Head of caudate nucleus (tissue), 42 donors: ENCODE data around the gene CCDC195.
"Not testable (repeated sequence)": the region's sequence is repeated elsewhere in the genome, so short reads cannot be mapped to it uniquely, and the experiment has no call there.

Experiments used
- DNase-seq, 42 donors: peaks; one replicate each; pipeline versions ENCODE4 v3.0.0 to v3.0.0-alpha.2; 2020 to 2021; ENCODE audit warnings: mixed read lengths in 7 of 42
- intact Hi-C: fragments of 100-400 bp; cut with DNase I; formaldehyde crosslinking; loops from one replicate; pipeline ENCODE4 v1.15.0; 2022

Gene CCDC195

GRCh38 chr2:224709301-224709700 lies 6.9 kb downstream of the CCDC195 start:
- intact Hi-C loops: no loop called here
- no peak for DNase-seq

DNA sequence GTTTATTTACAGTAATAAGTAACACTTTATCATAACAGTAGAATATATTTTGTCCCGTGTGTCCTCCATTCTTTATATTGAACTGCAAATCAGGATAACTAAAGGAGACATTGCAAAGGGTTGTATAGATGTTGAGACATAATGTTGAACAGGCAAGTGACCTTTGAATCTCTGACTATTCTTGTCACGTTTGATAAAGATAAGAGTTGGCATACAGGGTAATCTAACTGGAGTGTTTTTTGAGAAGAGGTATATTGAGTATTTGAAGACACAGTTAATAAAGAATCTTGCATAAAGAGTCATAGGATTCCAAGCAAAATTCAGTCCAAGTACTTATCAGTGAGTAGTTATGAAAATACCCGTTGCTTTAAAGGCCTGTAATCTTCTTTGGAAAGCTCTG lies 21.7 kb downstream of the CCDC195 start:
- intact Hi-C loops: no loop called here
- no peak for DNase-seq

- DNase-seq: no peak
- intact Hi-C loops: no loop called here
Observed at GRCh38 chr2:224691563-224691962, 24.6 kb downstream of the CCDC195 start.

DNA sequence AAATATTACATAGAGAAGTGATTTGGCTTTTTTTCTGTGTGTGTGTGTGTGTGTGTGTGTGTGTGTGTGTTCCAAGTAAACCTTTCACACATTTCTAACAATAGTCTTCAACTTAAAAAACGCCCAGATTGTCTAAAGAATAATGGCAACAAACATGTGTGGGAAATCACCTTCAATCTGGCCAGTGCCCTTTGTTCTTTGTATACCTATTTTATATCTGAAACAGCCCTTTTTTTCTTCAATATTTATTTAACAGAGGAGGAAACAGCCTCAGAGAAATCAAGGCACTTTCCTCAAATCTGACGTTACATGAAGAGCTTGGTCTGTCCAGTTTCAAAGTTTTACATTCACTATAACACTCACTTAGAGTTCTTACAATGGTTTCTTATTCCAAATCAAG lies 25.3 kb downstream of the CCDC195 start:
- intact Hi-C loops: no loop called here
- no peak for DNase-seq

DNA sequence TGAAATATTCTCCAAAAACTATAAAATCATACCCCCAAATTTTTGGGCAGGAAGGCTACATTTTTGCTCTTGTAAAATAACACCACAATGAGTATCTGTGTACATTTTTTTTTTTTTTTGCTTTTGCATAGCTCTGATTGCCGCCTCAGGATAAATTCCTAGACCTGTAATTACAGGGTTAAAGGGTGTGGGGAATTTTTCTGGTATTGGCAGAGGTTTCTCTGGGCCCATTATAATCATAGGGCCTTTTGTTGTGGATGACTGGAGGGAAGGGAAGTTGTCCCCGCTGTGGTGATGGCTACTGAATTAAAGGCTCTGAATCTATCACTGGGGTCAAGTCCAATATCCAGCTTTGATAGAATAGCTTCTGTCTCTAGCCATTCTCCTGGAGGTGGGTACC lies 26.6 kb downstream of the CCDC195 start:
- intact Hi-C loops: no loop called here
- no peak for DNase-seq

- intact Hi-C loops: no loop called here
- DNase-seq: no peak
Observed at GRCh38 chr2:224688997-224689396, 27.2 kb downstream of the CCDC195 start.

DNA sequence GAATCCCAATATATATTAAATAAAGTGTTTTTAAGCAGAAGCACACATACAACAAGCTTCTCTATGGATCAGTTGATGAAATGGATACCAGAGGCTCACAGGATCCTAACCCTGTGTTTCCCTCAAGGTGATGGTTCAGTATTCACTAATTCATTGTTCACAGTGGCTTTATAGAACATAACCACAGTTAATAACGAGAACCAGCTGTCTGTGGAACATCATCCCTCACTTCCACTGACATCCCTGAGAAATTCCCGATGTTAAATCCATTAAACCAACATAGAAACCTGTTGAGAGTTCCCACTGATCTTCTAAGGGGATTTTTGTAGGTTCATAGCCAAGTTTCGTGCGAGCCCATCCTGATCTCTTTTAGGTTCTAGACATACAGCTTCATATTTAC lies 29.0 kb downstream of the CCDC195 start:
- intact Hi-C loops: no loop called here
- no peak for DNase-seq

DNA sequence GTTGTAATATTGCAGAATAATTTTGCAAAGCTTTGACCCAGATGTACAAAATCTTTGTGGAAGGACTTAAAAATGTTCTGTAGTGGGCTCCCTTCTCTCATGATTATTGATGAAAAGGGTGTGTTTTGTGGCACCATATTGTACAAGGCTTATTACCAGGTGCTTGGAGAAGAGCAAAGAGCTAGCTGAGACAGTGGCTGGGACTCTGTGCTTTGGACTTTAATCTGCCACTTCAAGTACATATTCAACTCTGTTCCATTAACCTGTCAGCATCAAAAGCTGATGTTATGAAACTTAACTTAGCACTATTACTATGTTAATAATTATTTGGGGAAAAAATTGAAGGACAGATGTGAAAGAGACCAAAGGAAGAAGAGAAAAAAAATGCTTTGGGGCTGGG lies 31.0 kb downstream of the CCDC195 start:
- no peak for DNase-seq
- intact Hi-C loops: no loop called here

DNA sequence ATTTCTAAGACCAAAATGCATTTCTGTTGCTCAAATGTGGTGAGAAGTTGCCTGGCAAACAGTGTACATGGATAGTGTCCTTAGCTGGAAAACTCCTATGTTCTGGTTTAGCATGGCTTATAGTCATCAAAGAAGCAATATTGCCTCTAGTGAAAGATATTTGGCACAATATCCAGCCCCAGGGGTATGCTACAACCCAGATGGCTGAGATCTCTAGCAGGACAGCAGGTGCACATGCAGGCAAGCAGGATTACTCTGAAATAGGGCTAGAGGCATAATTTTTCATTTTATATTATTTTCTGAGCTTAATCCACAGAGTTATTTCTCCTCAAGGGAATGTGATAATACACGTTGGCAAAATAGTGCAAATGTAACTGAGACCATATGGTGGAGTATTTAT lies 34.0 kb downstream of the CCDC195 start:
- intact Hi-C loops: no loop called here
- DNase-seq: no peak

DNA sequence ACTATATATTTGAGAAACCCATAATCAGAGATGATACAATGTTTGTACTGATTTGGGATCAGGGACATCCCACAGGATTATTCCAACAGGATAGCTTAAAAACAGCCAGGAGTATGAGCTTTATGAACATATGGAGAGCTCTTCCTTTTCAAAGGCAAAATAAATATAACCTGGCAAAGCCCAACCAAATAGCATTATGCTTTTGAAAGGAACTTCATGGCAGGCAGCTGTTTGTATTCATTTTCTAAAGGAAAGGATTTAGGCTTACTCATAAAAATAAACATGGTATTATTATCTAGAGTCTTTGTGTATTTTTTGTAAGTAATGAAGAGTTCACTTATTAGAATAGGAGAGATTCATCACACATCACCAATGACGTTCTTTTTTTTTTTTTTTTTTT lies 44.4 kb downstream of the CCDC195 start:
- intact Hi-C loops: no loop called here
- DNase-seq: no peak

GRCh38 chr2:224670203-224670602 lies 46.0 kb downstream of the CCDC195 start:
- intact Hi-C loops: no loop called here
- no peak for DNase-seq

DNA sequence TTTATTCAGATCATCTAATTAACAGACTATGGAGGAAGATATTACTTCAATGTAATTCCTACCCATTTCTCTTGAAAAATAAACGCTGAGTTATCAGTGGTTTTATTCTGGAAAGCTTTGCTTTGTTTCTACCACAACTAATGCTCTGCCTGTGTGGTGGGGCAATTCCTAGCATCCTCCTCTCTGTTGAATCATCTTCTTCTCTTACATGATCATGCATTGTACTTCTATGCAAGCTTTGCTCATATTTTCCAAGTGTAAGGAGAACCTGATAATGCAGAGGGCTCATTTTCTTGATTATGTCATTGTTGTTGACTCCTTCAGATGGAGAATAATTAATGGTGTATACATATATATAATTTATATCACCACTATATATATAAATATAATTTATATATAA lies 46.7 kb downstream of the CCDC195 start:
- intact Hi-C loops: no loop called here
- no peak for DNase-seq

- DNase-seq: no peak
- intact Hi-C loops: no loop called here
Observed at GRCh38 chr2:224668123-224668909, 47.8 kb downstream of the CCDC195 start.

GRCh38 chr2:224666951-224667553 lies 49.1 kb downstream of the CCDC195 start:
- no peak for DNase-seq
- intact Hi-C loops: no loop called here

DNA sequence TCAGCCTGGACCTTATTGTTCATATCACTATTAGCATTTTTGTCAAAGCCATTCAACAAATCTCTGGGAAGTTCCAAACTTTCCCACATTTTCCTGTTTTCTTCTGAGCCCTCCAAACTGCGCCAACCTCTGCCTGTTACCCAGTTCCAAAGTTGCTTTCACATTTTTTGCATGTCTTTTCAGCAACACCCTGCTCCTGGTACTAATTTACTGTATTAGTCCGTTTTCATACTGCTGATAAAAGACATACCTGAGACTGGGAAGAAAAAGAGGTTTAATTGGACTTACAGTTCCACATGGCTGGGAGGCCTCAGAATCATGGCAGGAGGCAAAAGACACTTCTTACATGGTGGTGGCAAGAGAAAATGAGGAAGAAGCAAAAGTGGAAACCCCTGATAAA lies 52.8 kb downstream of the CCDC195 start:
- intact Hi-C loops, DNase-seq: not testable (repeated sequence)

DNA sequence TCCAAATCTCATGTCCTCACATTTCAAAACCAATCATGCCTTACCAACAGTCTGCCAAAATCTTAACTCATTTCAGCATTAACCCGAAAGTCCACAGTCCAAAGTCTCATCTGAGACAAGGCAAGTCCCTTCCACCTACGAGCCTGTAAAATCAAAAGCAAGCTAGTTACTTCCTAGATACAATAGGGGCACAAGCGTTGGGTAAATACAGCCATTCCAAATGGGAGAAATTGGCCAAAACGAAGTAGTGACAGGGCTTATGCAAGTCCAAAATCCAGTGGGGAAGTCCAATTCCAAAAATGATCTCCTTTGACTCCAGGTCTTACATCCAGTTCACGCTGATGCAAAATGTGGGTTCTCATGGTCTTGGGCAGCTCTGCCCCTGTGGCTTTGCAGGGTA lies 54.5 kb downstream of the CCDC195 start:
- DNase-seq, intact Hi-C loops: not testable (repeated sequence)

DNA sequence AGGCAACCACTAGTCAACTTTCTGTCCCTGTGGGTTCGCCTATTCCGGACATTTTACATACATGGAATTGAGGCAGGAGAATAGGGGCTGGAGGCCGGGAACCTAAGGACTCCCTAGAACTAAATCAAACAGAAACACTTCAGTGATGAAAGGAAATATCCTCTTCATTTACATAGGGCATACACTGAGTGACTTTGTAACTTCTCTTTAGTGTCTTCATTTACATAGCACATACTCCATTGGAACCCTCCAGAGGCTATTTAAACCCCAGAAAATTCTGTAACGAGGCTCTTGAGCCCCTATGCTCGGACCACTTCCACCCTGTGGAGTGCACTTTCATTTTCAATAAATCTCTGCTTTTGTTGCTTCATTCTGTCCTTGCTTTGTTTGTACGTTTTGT lies 56.5 kb downstream of the CCDC195 start:
- DNase-seq: no peak
- intact Hi-C loops: loop anchor here (5.0 kb wide), 1 partner anchor 302 kb away; no protein-coding TSS in a partner anchor

DNA sequence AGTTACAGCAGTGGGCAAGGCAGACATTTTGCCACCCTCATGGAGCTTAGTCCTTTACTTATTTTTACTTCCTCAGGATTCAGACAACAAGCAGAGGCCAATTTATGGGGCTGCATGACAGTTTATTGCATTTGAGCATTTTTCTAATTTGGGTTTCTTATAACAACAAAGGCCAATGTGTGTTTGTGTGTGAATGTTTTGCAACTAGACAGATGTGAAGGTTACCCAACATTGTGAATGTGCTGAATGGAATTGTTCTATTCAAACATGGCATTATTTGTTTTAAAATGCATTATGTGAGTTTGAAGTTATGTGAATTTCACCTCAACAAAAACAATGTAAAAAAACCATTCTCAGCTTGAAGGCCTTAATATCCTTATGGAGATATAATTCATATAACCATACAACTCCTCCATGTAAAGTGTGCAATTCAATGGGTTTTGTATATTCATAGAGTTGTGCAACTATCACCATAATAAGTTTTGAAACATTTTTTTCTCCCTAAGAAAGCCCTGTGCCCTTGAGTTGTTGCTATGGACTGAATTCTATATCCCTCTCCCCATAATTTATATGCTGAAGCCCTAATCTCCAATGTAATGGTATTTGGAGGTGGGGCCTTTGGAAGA lies 57.3 kb downstream of the CCDC195 start:
- DNase-seq: no peak
- intact Hi-C loops: loop anchor here (5.0 kb wide), 1 partner anchor 302 kb away; no protein-coding TSS in a partner anchor

DNA sequence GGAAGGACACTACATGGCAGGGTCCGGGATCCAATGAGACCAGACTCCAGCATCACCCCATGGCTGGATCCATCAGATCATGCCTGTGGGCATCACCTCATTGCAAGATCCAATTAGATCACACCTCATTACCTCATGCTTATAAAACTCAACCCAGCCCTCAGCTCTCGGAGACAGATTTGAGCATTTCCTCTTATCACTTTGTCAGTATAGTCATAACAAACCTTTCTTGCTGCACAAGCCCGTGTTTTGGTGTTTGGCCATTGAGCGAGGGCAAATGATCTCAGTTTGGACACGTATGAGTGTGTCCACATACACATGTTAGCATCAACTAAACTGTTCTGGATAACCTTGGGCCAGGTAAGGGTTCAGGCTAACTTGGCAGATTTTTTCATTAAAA lies 58.8 kb downstream of the CCDC195 start:
- DNase-seq: no peak
- intact Hi-C loops: loop anchor here (5.0 kb wide), 1 partner anchor 300 kb away; no protein-coding TSS in a partner anchor

GRCh38 chr2:224655006-224655537 lies 61.1 kb downstream of the CCDC195 start:
- intact Hi-C loops: loop anchor here (5.0 kb wide), 1 partner anchor 298 kb away; no protein-coding TSS in a partner anchor
- DNase-seq: no peak
